ENCODE results near the gene PPRC1.
A peak's percentile ranks its signal among the peaks of the same experiment; 100 is the strongest.

Gene PPRC1

DNA sequence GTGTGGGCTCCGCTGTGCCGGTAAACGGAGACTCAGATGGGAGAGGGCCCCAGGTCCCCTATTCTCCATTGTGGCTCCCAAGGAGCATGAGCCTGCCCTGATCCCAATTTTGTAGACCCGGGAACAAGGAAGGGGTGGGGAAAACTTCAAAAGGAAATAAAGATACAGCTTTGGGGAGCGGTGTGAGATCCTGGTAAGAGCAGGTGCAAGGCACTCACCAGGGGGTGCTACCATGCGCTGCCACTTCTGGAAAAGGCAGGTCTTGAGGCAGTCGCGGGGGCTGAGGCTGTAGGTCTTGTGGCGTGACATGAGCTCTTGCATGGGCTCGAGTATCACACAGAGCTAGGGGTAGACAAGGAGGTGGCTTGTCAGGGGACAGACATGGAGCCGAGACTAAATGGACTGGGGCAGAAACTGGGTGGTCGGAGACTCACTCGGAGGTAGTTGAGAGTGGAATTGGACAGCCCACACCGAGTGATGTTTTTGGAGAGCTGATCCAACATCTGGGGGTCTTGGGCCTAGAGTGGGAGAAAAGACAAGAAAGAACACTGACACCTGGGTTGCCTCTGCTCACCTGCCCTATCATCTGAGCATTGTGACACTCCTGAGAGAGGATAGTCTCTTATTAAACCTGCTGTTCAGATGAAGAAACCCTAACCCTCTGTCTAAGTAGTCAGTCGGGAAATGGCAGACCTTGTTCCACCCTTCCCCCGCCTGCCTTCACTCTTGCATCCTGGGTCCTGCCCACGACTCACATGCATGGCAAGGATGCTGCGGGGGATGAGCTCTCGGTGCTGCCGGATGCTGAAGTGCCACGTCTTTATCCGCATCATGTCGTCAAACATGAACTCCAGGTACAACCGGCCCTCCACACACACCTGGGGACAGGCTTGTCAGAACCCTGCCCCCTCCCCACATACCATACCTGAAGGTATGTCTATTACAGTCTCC, 23.4 kb upstream of the PPRC1 start:
- H3K36me3 ChIP-seq (ENCODE audit: control insufficient read depth in 1 of 2, insufficient read depth in 2 of 2, low read length in 2 of 2) = peaks cover 38 to 48% of the 10 kb centered on the region in 2 donors
- H3K4me1 ChIP-seq (ENCODE audit: control insufficient read depth in 1 of 2, insufficient read depth in 2 of 2, low read length in 2 of 2) = peaks cover 9 to 24% of the 10 kb centered on the region in 2 donors
- no peaks in the 10 kb centered on the region for H3K9me3 ChIP-seq (ENCODE audit: control insufficient read depth in 1 of 2, low read length in 2 of 2)
- no peaks in the 10 kb centered on the region for H3K27me3 ChIP-seq (ENCODE audit: low read depth, low read length)
- no peak overlapping the region for H3K27ac ChIP-seq (ENCODE audit: low read length)
- H3K4me3 ChIP-seq (ENCODE audit: low read depth in 1 of 2, low read length in 2 of 2) = no peak overlapping the region

GRCh38 chr10:102111276-102111675, 21.6 kb upstream of the PPRC1 start:
- H3K9me3 ChIP-seq (ENCODE audit: control insufficient read depth in 1 of 2, low read length in 2 of 2) = no peaks in the 10 kb centered on the region
- no peak overlapping the region for H3K27ac ChIP-seq (ENCODE audit: low read length)
- peaks cover 38 to 48% of the 10 kb centered on the region in 2 donors for H3K36me3 ChIP-seq (ENCODE audit: control insufficient read depth in 1 of 2, insufficient read depth in 2 of 2, low read length in 2 of 2)
- H3K27me3 ChIP-seq (ENCODE audit: low read depth, low read length) = no peaks in the 10 kb centered on the region
- H3K4me1 ChIP-seq (ENCODE audit: control insufficient read depth in 1 of 2, insufficient read depth in 2 of 2, low read length in 2 of 2) = peaks cover 16 to 37% of the 10 kb centered on the region in 2 donors
- no peak overlapping the region for H3K4me3 ChIP-seq (ENCODE audit: low read depth in 1 of 2, low read length in 2 of 2)

- peak overlapping the region in 1 of 2 donors; percentile 65 for H3K4me3 ChIP-seq (ENCODE audit: low read depth in 1 of 2, low read length in 2 of 2)
- H3K4me1 ChIP-seq (ENCODE audit: control insufficient read depth in 1 of 2, insufficient read depth in 2 of 2, low read length in 2 of 2) = peaks cover 25 to 48% of the 10 kb centered on the region in 2 donors
- no peak overlapping the region for H3K27ac ChIP-seq (ENCODE audit: low read length)
- no peaks in the 10 kb centered on the region for H3K9me3 ChIP-seq (ENCODE audit: control insufficient read depth in 1 of 2, low read length in 2 of 2)
- H3K36me3 ChIP-seq (ENCODE audit: control insufficient read depth in 1 of 2, insufficient read depth in 2 of 2, low read length in 2 of 2) = peaks cover 32 to 39% of the 10 kb centered on the region in 2 donors
- no peaks in the 10 kb centered on the region for H3K27me3 ChIP-seq (ENCODE audit: low read depth, low read length)
Measured at GRCh38 chr10:102112210-102112817, 20.5 kb upstream of the PPRC1 start.

DNA sequence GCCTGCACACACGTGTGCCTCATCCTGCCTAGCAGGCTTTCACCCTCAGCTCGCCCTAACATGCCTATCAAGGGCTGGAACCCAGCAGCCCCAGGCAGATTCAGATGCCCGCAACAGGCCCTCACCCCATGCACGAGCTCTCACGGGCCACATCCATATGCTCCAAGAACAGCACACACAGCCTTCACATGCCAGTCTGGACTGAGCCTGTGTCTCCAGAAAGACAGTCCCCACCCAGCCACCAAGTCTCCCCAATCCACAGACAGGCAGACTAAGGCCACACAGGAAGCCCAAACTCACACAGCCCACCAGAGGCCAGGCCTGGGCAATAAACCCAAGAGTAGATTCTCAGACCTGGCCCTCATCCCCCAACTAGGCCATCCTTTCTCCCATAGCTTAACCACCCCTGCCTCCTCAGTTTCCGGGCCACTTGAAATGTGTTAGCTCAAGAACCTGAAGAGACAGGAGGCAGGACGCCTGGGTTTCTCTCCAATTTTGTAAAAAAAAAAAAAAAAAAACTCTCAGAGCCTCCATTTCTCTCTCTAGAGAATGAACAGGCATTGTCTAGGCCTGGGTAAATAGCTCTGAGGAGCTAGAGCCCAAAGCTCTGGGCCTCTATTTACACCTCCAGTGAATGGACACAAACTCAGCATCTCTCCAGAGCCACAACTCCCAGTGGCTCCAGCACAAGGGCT, 19.4 kb upstream of the PPRC1 start:
- Histone ChIP-seq H3K9me3 (ENCODE audit: control insufficient read depth in 1 of 2, low read length in 2 of 2) (no peaks in the 10 kb centered on the region), H3K4me3 (ENCODE audit: low read depth in 1 of 2, low read length in 2 of 2) (peak overlapping the region; percentile 65 to 66), H3K27ac (ENCODE audit: low read length) (peak overlapping the region; percentile 5), H3K4me1 (ENCODE audit: control insufficient read depth in 1 of 2, insufficient read depth in 2 of 2, low read length in 2 of 2) (peaks cover 35 to 58% of the 10 kb centered on the region in 2 donors), H3K27me3 (ENCODE audit: low read depth, low read length) (no peaks in the 10 kb centered on the region), H3K36me3 (ENCODE audit: control insufficient read depth in 1 of 2, insufficient read depth in 2 of 2, low read length in 2 of 2) (peaks cover 29 to 30% of the 10 kb centered on the region in 2 donors)

- H3K4me3 ChIP-seq (ENCODE audit: low read depth in 1 of 2, low read length in 2 of 2) = peak overlapping the region; percentile 66 to 67
- H3K27ac ChIP-seq (ENCODE audit: low read length) = peak overlapping the region; percentile 5
- H3K9me3 ChIP-seq (ENCODE audit: control insufficient read depth in 1 of 2, low read length in 2 of 2) = no peaks in the 10 kb centered on the region
- peaks cover 21 to 22% of the 10 kb centered on the region in 2 donors for H3K36me3 ChIP-seq (ENCODE audit: control insufficient read depth in 1 of 2, insufficient read depth in 2 of 2, low read length in 2 of 2)
- no peaks in the 10 kb centered on the region for H3K27me3 ChIP-seq (ENCODE audit: low read depth, low read length)
- peaks cover 41 to 65% of the 10 kb centered on the region in 2 donors for H3K4me1 ChIP-seq (ENCODE audit: control insufficient read depth in 1 of 2, insufficient read depth in 2 of 2, low read length in 2 of 2)
Measured at GRCh38 chr10:102113956-102114857, 18.6 kb upstream of the PPRC1 start.

DNA sequence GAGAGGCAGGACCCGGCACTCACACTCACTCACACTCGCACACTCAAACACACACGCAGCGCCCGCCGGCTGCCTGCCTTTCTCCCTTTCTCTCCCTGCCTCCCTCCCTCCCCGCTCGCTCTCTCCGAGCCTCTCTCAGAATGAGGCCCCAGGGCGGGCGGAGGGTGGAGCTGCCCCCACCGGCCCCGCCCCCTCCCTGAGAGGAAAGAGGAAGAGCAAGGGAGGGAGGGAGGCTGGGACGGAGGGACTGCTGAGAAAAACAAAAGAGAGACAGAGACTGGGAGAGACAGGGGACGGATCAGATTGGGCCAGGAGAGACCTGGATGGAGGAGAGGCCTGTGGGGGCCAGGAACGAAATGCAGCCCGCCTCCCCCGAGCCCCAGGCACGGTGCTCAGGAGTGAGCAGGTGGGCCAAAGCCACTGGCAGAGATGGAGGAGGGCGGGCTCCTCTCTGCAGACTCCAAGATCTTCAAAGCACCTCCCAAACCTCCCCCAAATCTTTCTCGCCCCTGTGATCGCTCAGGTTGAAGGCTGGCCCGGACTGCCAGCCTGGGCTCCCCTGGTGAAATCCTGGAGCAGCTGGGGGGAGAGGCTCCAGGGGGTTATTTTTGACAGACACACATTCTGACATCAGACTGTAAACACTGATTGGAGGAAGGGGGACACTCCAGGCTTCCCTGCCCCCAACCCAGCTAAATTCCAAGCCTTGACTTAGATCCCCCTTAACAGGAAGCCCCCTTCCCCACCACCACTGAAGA, 17.8 kb upstream of the PPRC1 start:
- Histone ChIP-seq H3K9me3 (ENCODE audit: control insufficient read depth in 1 of 2, low read length in 2 of 2) (no peaks in the 10 kb centered on the region), H3K4me1 (ENCODE audit: control insufficient read depth in 1 of 2, insufficient read depth in 2 of 2, low read length in 2 of 2) (peaks cover 41 to 65% of the 10 kb centered on the region in 2 donors), H3K27ac (ENCODE audit: low read length) (peak overlapping the region; percentile 72), H3K27me3 (ENCODE audit: low read depth, low read length) (no peaks in the 10 kb centered on the region), H3K4me3 (ENCODE audit: low read depth in 1 of 2, low read length in 2 of 2) (peak overlapping the region; percentile 60 to 67), H3K36me3 (ENCODE audit: control insufficient read depth in 1 of 2, insufficient read depth in 2 of 2, low read length in 2 of 2) (peaks cover 13 to 14% of the 10 kb centered on the region in 2 donors)

DNA sequence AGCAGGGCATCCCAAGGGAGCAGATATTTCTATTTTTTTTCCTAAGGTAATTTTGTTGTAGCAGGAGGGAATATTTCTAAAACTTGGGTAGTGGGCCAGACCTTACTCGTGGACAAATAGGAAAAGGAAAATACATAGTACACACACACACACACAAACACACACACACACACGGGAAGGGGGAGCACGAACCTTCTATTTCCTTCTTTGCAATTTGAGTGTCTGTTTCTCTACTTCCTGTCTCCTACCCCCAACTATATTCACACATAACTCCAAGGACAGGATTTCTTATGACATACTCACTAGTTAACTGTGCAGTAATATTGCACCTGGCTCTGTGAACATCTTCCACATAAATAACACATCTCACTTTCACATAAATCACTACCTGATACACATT, 17.1 kb upstream of the PPRC1 start:
- Histone ChIP-seq H3K27ac (ENCODE audit: low read length) (peak overlapping the region; percentile 72), H3K4me3 (ENCODE audit: low read depth in 1 of 2, low read length in 2 of 2) (peak overlapping the region; percentile 60 to 67), H3K27me3 (ENCODE audit: low read depth, low read length) (no peaks in the 10 kb centered on the region), H3K36me3 (ENCODE audit: control insufficient read depth in 1 of 2, insufficient read depth in 2 of 2, low read length in 2 of 2) (peaks cover 6 to 8% of the 10 kb centered on the region in 2 donors), H3K4me1 (ENCODE audit: control insufficient read depth in 1 of 2, insufficient read depth in 2 of 2, low read length in 2 of 2) (peaks cover 41 to 65% of the 10 kb centered on the region in 2 donors), H3K9me3 (ENCODE audit: control insufficient read depth in 1 of 2, low read length in 2 of 2) (no peaks in the 10 kb centered on the region)

DNA sequence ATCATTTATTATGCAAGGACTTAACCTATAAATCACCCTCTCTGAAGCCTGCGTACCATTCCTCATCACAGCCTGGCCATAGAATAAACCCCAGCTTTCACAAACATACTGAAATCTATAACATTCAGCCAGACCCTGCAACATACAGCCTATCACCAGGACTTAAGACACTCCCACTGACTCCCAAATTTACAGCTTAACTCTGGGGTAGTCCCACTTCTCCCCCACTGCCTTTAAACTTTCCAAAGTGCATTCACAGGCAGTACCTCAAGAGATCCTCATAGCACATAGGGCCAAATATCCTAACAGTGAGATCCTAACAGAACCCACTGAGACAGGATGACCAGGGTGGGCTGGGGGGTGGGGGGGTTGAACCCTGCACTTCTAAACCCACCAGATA, 16.2 kb upstream of the PPRC1 start:
- H3K9me3 ChIP-seq (ENCODE audit: control insufficient read depth in 1 of 2, low read length in 2 of 2) = no peaks in the 10 kb centered on the region
- H3K27ac ChIP-seq (ENCODE audit: low read length) = peak overlapping the region; percentile 39
- H3K36me3 ChIP-seq (ENCODE audit: control insufficient read depth in 1 of 2, insufficient read depth in 2 of 2, low read length in 2 of 2) = peaks cover 0 to 3% of the 10 kb centered on the region in 2 donors
- H3K4me3 ChIP-seq (ENCODE audit: low read depth in 1 of 2, low read length in 2 of 2) = peak overlapping the region in 1 of 2 donors; percentile 83
- no peaks in the 10 kb centered on the region for H3K27me3 ChIP-seq (ENCODE audit: low read depth, low read length)
- H3K4me1 ChIP-seq (ENCODE audit: control insufficient read depth in 1 of 2, insufficient read depth in 2 of 2, low read length in 2 of 2) = peaks cover 43 to 65% of the 10 kb centered on the region in 2 donors

GRCh38 chr10:102117391-102118159, 15.3 kb upstream of the PPRC1 start:
- H3K9me3 ChIP-seq (ENCODE audit: control insufficient read depth in 1 of 2, low read length in 2 of 2) = no peaks in the 10 kb centered on the region
- peak overlapping the region; percentile 70 to 83 for H3K4me3 ChIP-seq (ENCODE audit: low read depth in 1 of 2, low read length in 2 of 2)
- H3K36me3 ChIP-seq (ENCODE audit: control insufficient read depth in 1 of 2, insufficient read depth in 2 of 2, low read length in 2 of 2) = peaks cover 0 to 3% of the 10 kb centered on the region in 2 donors
- H3K27ac ChIP-seq (ENCODE audit: low read length) = peak overlapping the region; percentile 85
- H3K4me1 ChIP-seq (ENCODE audit: control insufficient read depth in 1 of 2, insufficient read depth in 2 of 2, low read length in 2 of 2) = peaks cover 43 to 59% of the 10 kb centered on the region in 2 donors
- no peaks in the 10 kb centered on the region for H3K27me3 ChIP-seq (ENCODE audit: low read depth, low read length)
